ENCODE results near the gene GAMT. TPM values are rescaled to one million over a fixed set of nuclear protein-coding genes. Genes with fewer than 3 reads are reported as not detected.

GAMT gene
- total RNA-seq, 1 experiment from 2014 or later = 27.7 TPM

DNA sequence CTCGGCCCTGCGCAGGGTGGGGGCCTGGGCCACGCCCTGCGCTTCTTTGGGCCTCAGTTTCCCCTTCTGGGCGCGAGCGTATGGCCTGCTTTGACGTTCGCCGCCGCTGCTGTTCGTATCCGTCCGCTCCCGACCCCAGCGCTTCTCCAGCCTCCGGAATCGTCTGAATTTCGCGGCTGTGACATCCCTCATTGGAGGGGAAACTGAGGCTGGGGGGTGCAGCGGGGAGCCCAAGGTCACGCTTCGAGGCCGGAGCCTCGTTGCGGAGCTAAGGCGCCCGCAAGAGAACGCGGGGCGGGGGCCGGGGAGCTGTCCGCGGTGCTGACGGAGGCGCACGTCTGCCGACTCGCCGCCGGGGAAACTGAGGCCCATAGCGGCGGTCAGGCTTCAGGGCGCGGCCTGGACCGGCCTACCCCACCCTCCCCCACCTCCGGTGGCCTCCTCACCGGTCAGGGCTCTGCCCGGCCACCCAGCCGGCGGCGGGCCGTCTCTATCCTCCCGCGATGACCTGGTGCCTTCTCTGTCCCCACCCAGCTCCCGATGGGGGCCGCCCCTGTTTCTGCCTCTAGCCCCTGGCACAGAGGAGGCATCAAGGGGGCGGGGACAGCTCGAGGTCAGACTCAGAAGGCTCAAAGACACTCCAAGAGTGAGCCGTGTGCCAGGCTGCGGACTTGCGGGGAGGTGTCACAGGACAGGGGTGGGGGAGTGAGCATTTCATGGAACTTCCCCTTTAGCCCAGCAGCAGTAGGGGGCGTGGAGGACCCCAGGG, 45.6 kb upstream of the GAMT start (continued):
- TF ChIP-seq, protein P1, sequence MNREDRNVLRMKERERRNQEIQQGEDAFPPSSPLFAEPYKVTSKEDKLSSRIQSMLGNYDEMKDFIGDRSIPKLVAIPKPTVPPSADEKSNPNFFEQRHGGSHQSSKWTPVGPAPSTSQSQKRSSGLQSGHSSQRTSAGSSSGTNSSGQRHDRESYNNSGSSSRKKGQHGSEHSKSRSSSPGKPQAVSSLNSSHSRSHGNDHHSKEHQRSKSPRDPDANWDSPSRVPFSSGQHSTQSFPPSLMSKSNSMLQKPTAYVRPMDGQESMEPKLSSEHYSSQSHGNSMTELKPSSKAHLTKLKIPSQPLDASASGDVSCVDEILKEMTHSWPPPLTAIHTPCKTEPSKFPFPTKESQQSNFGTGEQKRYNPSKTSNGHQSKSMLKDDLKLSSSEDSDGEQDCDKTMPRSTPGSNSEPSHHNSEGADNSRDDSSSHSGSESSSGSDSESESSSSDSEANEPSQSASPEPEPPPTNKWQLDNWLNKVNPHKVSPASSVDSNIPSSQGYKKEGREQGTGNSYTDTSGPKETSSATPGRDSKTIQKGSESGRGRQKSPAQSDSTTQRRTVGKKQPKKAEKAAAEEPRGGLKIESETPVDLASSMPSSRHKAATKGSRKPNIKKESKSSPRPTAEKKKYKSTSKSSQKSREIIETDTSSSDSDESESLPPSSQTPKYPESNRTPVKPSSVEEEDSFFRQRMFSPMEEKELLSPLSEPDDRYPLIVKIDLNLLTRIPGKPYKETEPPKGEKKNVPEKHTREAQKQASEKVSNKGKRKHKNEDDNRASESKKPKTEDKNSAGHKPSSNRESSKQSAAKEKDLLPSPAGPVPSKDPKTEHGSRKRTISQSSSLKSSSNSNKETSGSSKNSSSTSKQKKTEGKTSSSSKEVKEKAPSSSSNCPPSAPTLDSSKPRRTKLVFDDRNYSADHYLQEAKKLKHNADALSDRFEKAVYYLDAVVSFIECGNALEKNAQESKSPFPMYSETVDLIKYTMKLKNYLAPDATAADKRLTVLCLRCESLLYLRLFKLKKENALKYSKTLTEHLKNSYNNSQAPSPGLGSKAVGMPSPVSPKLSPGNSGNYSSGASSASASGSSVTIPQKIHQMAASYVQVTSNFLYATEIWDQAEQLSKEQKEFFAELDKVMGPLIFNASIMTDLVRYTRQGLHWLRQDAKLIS (CRISPR knock-in tag; IDR thresholded peaks at IDR 0.05; ENCODE audit: borderline replicate concordance) = no peak
- TF ChIP-seq, protein P2, sequence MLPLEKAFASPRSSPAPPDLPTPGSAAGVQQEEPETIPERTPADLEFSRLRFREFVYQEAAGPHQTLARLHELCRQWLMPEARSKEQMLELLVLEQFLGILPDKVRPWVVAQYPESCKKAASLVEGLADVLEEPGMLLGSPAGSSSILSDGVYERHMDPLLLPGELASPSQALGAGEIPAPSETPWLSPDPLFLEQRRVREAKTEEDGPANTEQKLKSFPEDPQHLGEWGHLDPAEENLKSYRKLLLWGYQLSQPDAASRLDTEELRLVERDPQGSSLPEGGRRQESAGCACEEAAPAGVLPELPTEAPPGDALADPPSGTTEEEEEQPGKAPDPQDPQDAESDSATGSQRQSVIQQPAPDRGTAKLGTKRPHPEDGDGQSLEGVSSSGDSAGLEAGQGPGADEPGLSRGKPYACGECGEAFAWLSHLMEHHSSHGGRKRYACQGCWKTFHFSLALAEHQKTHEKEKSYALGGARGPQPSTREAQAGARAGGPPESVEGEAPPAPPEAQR (CRISPR knock-in tag; IDR thresholded peaks at IDR 0.05) = no peak
- TF ChIP-seq SMAD4 (CRISPR knock-in tag; IDR thresholded peaks at IDR 0.05) = peak; percentile 63; the same call in 1 of the 2 replicates
- TF ChIP-seq, protein P3, sequence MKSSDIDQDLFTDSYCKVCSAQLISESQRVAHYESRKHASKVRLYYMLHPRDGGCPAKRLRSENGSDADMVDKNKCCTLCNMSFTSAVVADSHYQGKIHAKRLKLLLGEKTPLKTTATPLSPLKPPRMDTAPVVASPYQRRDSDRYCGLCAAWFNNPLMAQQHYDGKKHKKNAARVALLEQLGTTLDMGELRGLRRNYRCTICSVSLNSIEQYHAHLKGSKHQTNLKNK (CRISPR knock-in tag; IDR thresholded peaks at IDR 0.05) = no peak
- TF ChIP-seq, protein P4, sequence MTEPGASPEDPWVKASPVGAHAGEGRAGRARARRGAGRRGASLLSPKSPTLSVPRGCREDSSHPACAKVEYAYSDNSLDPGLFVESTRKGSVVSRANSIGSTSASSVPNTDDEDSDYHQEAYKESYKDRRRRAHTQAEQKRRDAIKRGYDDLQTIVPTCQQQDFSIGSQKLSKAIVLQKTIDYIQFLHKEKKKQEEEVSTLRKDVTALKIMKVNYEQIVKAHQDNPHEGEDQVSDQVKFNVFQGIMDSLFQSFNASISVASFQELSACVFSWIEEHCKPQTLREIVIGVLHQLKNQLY (CRISPR knock-in tag; IDR thresholded peaks at IDR 0.05) = no peak
- TF ChIP-seq ATF1 (CRISPR knock-in tag; IDR thresholded peaks at IDR 0.05) = no peak
- TF ChIP-seq ZNF263 (CRISPR knock-in tag; IDR thresholded peaks at IDR 0.05; ENCODE audit: low read depth) = 0 out of 2 replicates have a peak, but pooled peaks have one; percentile 42
- TF ChIP-seq, protein P5, sequence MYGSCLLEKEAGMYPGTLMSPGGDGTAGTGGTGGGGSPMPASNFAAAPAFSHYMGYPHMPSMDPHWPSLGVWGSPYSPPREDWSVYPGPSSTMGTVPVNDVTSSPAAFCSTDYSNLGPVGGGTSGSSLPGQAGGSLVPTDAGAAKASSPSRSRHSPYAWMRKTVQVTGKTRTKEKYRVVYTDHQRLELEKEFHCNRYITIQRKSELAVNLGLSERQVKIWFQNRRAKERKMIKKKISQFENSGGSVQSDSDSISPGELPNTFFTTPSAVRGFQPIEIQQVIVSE (CRISPR knock-in tag; IDR thresholded peaks at IDR 0.05; ENCODE audit: borderline replicate concordance) = no peak
- TF ChIP-seq, protein P6, sequence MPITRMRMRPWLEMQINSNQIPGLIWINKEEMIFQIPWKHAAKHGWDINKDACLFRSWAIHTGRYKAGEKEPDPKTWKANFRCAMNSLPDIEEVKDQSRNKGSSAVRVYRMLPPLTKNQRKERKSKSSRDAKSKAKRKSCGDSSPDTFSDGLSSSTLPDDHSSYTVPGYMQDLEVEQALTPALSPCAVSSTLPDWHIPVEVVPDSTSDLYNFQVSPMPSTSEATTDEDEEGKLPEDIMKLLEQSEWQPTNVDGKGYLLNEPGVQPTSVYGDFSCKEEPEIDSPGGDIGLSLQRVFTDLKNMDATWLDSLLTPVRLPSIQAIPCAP (CRISPR knock-in tag; IDR thresholded peaks at IDR 0.05) = peak; percentile 88; the same call in 1 of the 2 replicates
- TF ChIP-seq, protein P7, sequence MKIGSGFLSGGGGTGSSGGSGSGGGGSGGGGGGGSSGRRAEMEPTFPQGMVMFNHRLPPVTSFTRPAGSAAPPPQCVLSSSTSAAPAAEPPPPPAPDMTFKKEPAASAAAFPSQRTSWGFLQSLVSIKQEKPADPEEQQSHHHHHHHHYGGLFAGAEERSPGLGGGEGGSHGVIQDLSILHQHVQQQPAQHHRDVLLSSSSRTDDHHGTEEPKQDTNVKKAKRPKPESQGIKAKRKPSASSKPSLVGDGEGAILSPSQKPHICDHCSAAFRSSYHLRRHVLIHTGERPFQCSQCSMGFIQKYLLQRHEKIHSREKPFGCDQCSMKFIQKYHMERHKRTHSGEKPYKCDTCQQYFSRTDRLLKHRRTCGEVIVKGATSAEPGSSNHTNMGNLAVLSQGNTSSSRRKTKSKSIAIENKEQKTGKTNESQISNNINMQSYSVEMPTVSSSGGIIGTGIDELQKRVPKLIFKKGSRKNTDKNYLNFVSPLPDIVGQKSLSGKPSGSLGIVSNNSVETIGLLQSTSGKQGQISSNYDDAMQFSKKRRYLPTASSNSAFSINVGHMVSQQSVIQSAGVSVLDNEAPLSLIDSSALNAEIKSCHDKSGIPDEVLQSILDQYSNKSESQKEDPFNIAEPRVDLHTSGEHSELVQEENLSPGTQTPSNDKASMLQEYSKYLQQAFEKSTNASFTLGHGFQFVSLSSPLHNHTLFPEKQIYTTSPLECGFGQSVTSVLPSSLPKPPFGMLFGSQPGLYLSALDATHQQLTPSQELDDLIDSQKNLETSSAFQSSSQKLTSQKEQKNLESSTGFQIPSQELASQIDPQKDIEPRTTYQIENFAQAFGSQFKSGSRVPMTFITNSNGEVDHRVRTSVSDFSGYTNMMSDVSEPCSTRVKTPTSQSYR (CRISPR knock-in tag; IDR thresholded peaks at IDR 0.05) = peak; percentile 70; the same call in 1 of the 2 replicates
- peak; percentile 54; the same call in 1 of the 2 replicates for TF ChIP-seq E2F5 (CRISPR knock-in tag; IDR thresholded peaks at IDR 0.05)
- 0 out of 2 replicates have a peak, but pooled peaks have one; percentile 66 for TF ChIP-seq IRF2 (CRISPR knock-in tag; IDR thresholded peaks at IDR 0.05; ENCODE audit: borderline replicate concordance, low read depth)
- no peak for TF ChIP-seq GTF2I (CRISPR knock-in tag; conservative IDR thresholded peaks at IDR 0.05)
- peak; percentile 87 for TF ChIP-seq TEAD4 (CRISPR knock-in tag; IDR thresholded peaks at IDR 0.05)
- 0 out of 2 replicates have a peak, but pooled peaks have one; percentile 36 for TF ChIP-seq CREB1 (CRISPR knock-in tag; IDR thresholded peaks at IDR 0.05)
- TF ChIP-seq ATF3 (CRISPR knock-in tag; conservative IDR thresholded peaks at IDR 0.05) = no peak
- peak; percentile 89 for TF ChIP-seq TEAD1 (CRISPR knock-in tag; IDR thresholded peaks at IDR 0.05)
- TF ChIP-seq, protein P8, sequence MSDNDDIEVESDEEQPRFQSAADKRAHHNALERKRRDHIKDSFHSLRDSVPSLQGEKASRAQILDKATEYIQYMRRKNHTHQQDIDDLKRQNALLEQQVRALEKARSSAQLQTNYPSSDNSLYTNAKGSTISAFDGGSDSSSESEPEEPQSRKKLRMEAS (CRISPR knock-in tag; IDR thresholded peaks at IDR 0.05) = peak; percentile 80; the same call in 1 of the 2 replicates
- TF ChIP-seq CREM (CRISPR knock-in tag; IDR thresholded peaks at IDR 0.05) = 0 out of 2 replicates have a peak, but pooled peaks have one; percentile 65
- peak; percentile 94 for TF ChIP-seq JUN (CRISPR knock-in tag; IDR thresholded peaks at IDR 0.05)
- peak; percentile 49; the same call in 1 of the 2 replicates for TF ChIP-seq NR2C2 (CRISPR knock-in tag; IDR thresholded peaks at IDR 0.05)
- TF ChIP-seq ETV6 (CRISPR knock-in tag; IDR thresholded peaks at IDR 0.05) = peak; percentile 62; the same call in 1 of the 2 replicates
